Epithelial cell of esophagus (primary cell): ENCODE data around the gene SH3GL2.
A peak's percentile ranks its signal among the peaks of the same experiment; 100 is the strongest.

ENCODE experiments used
- DNase-seq: peaks from one replicate; pipeline ENCODE4 v3.0.0; 2010; ENCODE audit warnings: low read depth
- H3K4me3 ChIP-seq: 2 replicates; pipeline ENCODE4 v1.5.1; 2011; ENCODE audit warnings: mild to moderate bottlenecking, low read length, control low read depth
- TF ChIP-seq, protein P1 (sequence below): IDR thresholded peaks from 2 replicates; pipeline ENCODE4 v1.5.1; 2011; ENCODE audit warnings: low read depth, mild to moderate bottlenecking, low read length, control low read depth, inconsistent platforms; ENCODE audit not compliant: insufficient read depth; ENCODE audit errors: missing control alignments

The SH3GL2 gene

DNA sequence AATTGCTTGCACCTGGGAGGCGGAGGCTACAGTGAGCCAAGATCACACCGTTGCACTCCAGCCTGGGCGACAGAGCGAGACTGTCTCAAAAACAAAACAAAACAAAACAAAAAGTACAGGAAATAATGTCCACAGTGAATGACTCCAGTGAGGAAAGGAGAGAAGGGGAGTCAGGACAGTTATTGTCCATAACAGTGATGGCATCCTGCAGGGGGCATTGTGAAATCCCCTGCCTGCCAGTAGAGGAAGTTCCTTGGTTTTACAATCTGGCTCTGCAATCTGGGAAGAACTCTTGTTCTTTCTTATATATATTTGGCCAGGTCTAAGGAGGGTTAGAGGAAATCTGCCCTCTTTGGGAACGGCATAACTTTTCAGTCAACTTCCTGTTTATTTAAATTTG is 8.2 kb downstream of the SH3GL2 start:
- DNase-seq: no peak
- no peak overlapping the region for H3K4me3 ChIP-seq
- TF ChIP-seq, protein P1, sequence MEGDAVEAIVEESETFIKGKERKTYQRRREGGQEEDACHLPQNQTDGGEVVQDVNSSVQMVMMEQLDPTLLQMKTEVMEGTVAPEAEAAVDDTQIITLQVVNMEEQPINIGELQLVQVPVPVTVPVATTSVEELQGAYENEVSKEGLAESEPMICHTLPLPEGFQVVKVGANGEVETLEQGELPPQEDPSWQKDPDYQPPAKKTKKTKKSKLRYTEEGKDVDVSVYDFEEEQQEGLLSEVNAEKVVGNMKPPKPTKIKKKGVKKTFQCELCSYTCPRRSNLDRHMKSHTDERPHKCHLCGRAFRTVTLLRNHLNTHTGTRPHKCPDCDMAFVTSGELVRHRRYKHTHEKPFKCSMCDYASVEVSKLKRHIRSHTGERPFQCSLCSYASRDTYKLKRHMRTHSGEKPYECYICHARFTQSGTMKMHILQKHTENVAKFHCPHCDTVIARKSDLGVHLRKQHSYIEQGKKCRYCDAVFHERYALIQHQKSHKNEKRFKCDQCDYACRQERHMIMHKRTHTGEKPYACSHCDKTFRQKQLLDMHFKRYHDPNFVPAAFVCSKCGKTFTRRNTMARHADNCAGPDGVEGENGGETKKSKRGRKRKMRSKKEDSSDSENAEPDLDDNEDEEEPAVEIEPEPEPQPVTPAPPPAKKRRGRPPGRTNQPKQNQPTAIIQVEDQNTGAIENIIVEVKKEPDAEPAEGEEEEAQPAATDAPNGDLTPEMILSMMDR: no peak

DNA sequence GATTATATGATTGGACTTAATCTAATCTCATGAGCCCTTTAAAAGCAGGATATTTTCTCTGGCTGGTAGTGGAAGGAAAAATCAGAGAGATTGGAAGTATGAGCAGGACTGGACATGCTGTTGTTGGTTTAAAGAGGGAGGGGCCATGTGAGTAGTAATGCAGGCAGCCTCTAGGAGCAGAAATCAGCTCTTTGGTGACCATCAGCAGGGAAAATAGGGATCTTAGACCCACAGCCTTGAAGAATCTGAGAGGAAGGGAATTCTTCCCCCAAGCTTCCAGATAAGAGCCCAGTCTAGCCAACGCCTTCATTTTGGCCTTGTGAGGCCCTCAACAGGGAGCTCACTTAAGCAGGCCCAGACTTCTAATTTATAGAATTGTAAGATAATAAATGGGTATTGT is 9.5 kb downstream of the SH3GL2 start:
- no peak overlapping the region for H3K4me3 ChIP-seq
- TF ChIP-seq, protein P1: no peak
- peak; percentile 36 for DNase-seq

DNA sequence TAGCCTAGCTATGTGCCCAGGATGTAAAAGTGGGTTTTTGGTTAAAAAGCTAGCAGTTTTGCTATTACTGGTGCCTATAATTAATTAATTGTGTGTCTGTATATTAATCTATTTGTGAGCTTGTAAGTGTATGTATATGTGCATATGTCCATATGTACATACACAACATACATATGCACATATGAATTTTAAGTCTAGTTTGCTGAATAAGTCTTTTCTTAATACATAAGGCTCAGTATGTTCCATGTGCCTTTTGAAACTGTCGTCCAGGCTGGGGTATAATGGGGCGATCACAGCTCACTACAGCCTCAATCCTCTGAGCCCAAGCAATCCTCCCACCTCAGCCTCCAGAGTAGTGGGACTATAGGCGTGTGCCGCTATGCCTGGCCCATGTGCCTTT is 10.1 kb downstream of the SH3GL2 start:
- DNase-seq: no peak
- H3K4me3 ChIP-seq: no peak overlapping the region
- TF ChIP-seq, protein P1: no peak

DNA sequence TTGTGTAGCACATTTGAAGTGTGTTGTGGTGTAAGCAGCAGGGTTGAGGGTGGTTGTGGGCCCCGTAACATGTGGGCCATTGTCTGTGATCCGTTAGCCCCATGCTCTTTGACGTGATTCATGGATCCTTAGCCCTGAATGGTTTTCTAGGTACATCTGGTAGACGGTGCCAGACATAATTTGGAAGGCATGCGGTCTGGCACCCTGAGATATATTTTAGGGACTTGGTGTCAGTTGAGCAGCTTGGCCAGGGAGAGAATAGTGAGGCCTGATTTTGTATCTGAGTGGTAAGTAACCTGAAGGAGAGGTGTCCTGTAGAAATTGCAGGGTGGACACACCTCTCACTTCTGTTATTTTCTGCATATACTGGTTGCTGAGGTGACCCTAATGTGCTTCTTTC is 10.9 kb downstream of the SH3GL2 start:
- TF ChIP-seq, protein P1: no peak
- no peak for DNase-seq
- H3K4me3 ChIP-seq: no peak overlapping the region

DNA sequence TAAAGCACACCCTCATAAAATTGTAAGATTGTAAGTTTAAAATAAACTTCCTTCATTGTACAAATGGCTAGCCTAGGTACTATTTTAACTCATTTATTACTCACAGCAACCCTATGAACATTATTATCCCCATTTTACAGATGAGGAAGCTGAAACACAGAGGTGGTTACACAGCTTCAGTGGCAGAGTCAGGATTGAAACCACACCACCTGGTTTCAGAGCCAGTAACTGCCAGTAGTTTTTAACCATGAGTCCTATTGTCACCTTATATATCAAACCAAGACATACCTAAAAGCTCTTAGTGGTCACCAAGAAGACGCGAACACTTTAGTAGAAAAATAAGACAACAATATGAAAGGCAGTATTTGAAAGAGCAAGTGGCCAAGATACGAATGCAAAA is 16.1 kb downstream of the SH3GL2 start:
- TF ChIP-seq, protein P1: no peak
- no peak overlapping the region for H3K4me3 ChIP-seq
- DNase-seq: no peak

DNA sequence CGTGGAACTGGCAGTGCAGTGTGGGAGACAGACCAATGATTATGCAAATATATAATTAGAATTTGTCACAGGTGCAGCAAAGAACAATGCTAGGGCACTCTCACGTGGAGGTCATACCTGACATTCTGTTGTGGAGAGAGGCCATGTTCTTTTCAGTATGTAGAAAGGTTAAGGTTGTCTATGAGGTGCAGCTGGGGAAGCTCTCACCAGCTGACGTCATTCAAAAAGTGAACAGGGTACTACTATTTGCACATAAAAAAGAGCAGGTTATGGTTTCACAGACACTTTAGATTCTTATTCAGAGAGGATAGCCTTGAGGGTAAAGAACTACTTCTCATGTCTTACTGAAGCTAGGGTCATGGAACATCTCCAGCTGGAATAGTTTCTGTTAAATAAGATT is 19.1 kb downstream of the SH3GL2 start:
- no peak overlapping the region for H3K4me3 ChIP-seq
- DNase-seq: no peak
- TF ChIP-seq, protein P1: no peak

DNA sequence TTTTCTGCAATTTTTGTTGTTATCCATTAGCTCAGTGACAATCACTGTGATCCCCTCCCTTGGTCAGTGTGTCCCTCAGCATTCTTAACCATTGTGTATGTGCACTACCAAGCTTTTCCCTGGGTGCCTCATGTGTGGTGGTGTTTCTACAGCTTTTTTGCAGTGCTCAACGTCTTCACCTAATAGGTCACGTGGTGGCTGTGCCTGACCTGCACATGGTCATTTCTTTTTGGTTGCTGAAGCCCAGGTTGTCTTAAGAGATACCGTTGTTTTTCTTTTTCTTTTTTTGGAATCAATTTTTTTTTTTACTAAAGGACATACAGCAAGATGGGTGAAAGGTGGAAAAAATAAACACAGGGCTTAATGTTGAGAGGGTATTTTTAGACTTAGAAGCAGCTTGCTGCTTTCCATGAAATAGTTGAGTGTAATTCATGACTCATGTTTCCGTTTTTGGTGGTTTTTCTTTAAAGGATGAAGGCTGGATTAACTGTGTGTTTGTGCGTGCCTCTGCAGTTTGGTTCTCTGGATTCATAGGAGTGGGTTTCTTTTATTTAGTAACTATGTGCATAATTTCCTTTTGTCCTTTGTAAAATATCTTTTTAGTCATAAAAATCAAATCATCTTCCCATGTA is 22.2 kb downstream of the SH3GL2 start:
- DNase-seq: peak; percentile 3
- H3K4me3 ChIP-seq: no peak overlapping the region
- TF ChIP-seq, protein P1: no peak
